ENCODE data around the gene CD109.

DNA sequence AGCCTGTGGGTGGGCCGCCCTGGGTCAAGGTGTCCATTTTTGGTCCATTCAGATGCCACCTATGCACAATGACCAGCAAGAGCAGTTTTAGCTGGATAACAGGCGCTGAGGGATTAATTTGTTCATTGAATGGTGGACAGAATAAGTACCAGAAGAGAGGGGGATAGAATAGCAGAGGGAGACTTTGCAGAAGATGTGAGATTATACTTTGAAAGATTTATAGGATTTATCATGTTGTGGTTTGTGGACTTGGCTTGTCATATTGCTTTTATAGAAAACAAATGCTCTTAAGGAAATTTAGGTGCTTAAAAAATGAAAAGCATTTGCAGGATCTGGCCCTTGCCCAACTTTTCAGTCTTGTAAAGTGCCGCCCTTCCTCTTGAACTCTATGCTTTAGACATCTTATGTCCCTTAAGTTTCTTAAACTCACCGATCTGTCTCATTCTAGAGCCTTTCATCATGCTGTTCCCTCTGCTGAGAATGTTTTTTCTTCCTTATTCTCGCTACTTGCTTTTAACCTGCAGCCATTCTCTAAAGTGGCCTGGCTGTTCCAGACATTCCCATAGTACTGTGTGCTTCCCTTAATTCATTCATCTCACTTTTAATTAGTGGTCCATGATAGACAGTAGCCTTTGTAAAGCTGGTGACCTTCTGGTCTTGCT is 42.5 kb downstream of the CD109 start:
- TF ChIP-seq POLR2A (IDR thresholded peaks at IDR 0.05) = no peak
- TF ChIP-seq, protein P1, sequence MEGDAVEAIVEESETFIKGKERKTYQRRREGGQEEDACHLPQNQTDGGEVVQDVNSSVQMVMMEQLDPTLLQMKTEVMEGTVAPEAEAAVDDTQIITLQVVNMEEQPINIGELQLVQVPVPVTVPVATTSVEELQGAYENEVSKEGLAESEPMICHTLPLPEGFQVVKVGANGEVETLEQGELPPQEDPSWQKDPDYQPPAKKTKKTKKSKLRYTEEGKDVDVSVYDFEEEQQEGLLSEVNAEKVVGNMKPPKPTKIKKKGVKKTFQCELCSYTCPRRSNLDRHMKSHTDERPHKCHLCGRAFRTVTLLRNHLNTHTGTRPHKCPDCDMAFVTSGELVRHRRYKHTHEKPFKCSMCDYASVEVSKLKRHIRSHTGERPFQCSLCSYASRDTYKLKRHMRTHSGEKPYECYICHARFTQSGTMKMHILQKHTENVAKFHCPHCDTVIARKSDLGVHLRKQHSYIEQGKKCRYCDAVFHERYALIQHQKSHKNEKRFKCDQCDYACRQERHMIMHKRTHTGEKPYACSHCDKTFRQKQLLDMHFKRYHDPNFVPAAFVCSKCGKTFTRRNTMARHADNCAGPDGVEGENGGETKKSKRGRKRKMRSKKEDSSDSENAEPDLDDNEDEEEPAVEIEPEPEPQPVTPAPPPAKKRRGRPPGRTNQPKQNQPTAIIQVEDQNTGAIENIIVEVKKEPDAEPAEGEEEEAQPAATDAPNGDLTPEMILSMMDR (IDR thresholded peaks at IDR 0.05) = no peak
- TF ChIP-seq EP300 (IDR thresholded peaks at IDR 0.05) = no peak
